NCI-H345 (cell line): Measurements from ENCODE around the gene LRRC37A3.
"Not testable (repeated sequence)": the region's sequence is repeated elsewhere in the genome, so short reads cannot be mapped to it uniquely, and the experiment has no call there.

ENCODE experiments used
- DNase-seq: peaks from one replicate; lab custom pipeline; 2025; lab: John Stamatoyannopoulos, UW

The LRRC37A3 gene

GRCh38 chr17:64919289-64920025, at the start of gene LRRC37A3:
Gene LRRC37A3, minus strand, starts transcription at chr17:64919478. Its CDS starts 22,221 bp downstream, at chr17:64897257.
- DNase-seq, result peak; percentile 98

GRCh38 chr17:64965873-64966287, 46.6 kb upstream of the LRRC37A3 start:
- DNase-seq, result not testable (repeated sequence)

- not testable (repeated sequence) for DNase-seq
Measured at GRCh38 chr17:64965256-64965872, 46.1 kb upstream of the LRRC37A3 start.

GRCh38 chr17:64964796-64965195, 45.5 kb upstream of the LRRC37A3 start:
- no peak for DNase-seq

- DNase-seq, result not testable (repeated sequence)
Measured at GRCh38 chr17:64963814-64964213, 44.5 kb upstream of the LRRC37A3 start.

GRCh38 chr17:64961563-64962378, 42.5 kb upstream of the LRRC37A3 start:
- peak; percentile 64 for DNase-seq

- no peak for DNase-seq
Measured at GRCh38 chr17:64951877-64952276, 32.6 kb upstream of the LRRC37A3 start.

- DNase-seq, result no peak
Measured at GRCh38 chr17:64950871-64951270, 31.6 kb upstream of the LRRC37A3 start.

- no peak for DNase-seq
Measured at GRCh38 chr17:64947152-64947551, 27.9 kb upstream of the LRRC37A3 start.

GRCh38 chr17:64941761-64942160, 22.5 kb upstream of the LRRC37A3 start:
- no peak for DNase-seq

- DNase-seq, result no peak
Measured at GRCh38 chr17:64941045-64941444, 21.8 kb upstream of the LRRC37A3 start.

GRCh38 chr17:64940055-64940454, 20.8 kb upstream of the LRRC37A3 start:
- DNase-seq, result no peak

GRCh38 chr17:64938925-64939474, 19.7 kb upstream of the LRRC37A3 start:
- DNase-seq, result no peak

GRCh38 chr17:64938290-64938689, 19.0 kb upstream of the LRRC37A3 start:
- DNase-seq, result no peak

- DNase-seq, result no peak
Measured at GRCh38 chr17:64936117-64936516, 16.8 kb upstream of the LRRC37A3 start.

- DNase-seq, result not testable (repeated sequence)
Measured at GRCh38 chr17:64934284-64934778, 15.1 kb upstream of the LRRC37A3 start.

- not testable (repeated sequence) for DNase-seq
Measured at GRCh38 chr17:64932850-64933249, 13.6 kb upstream of the LRRC37A3 start.

- DNase-seq, result not testable (repeated sequence)
Measured at GRCh38 chr17:64930374-64930773, 11.1 kb upstream of the LRRC37A3 start.

GRCh38 chr17:64929419-64930209, 10.3 kb upstream of the LRRC37A3 start:
- not testable (repeated sequence) for DNase-seq

- DNase-seq, result not testable (repeated sequence)
Measured at GRCh38 chr17:64928701-64929100, 9.4 kb upstream of the LRRC37A3 start.

- DNase-seq, result peak; percentile 55
Measured at GRCh38 chr17:64927444-64927843, 8.2 kb upstream of the LRRC37A3 start.
